NCI-H128 (cell line): ENCODE results near the gene GREM2.

Experiments used
- DNase-seq: peaks from one replicate; lab custom pipeline; 2025; ENCODE audit not compliant: unreplicated experiment; lab: John Stamatoyannopoulos, UW

The GREM2 gene

GRCh38 chr1:240462766-240463395 lies 149.1 kb downstream of the GREM2 start:
- DNase-seq: no peak

GRCh38 chr1:240462277-240462676 lies 149.7 kb downstream of the GREM2 start:
- no peak for DNase-seq

GRCh38 chr1:240457203-240457602 lies 154.8 kb downstream of the GREM2 start:
- DNase-seq: no peak

- no peak for DNase-seq
Observed at GRCh38 chr1:240455228-240455821, 156.6 kb downstream of the GREM2 start.

- no peak for DNase-seq
Observed at GRCh38 chr1:240445369-240445768, 166.6 kb downstream of the GREM2 start.

- DNase-seq: no peak
Observed at GRCh38 chr1:240441669-240442068, 170.3 kb downstream of the GREM2 start.
